DOHH2 (cell line): ENCODE data around the gene FARS2.

Experiments
- H3F3A ChIP-seq: fragments of 200-600 bp; sonication (generic), shearing (Covaris generic); 2 replicates; pipeline ENCODE4 v1.6.0; 2016; ENCODE audit warnings: antibody characterized with exemption, mild to moderate bottlenecking; ENCODE audit not compliant: control insufficient read depth, insufficient read depth
- H3K27ac ChIP-seq: fragments of 200-600 bp; sonication (generic); 2 replicates; pipeline ENCODE4 v1.5.1; 2014; ENCODE audit warnings: low read depth, mild to moderate bottlenecking, low read length, moderate library complexity
- H3K27me3 ChIP-seq: fragments of 200-600 bp; sonication (generic); 2 replicates; pipeline ENCODE4 v1.6.1; 2014; ENCODE audit warnings: mild to moderate bottlenecking, low read length, mixed read lengths; ENCODE audit not compliant: control insufficient read depth
- H3K36me3 ChIP-seq: fragments of 200-600 bp; sonication (generic); 2 replicates; pipeline ENCODE4 v1.6.1; 2014; ENCODE audit warnings: mild to moderate bottlenecking, low read length, moderate library complexity, mixed read lengths; ENCODE audit not compliant: control insufficient read depth
- H3K4me1 ChIP-seq: fragments of 200-600 bp; sonication (generic); 2 replicates; pipeline ENCODE4 v1.6.1; 2014; ENCODE audit warnings: mild to moderate bottlenecking, low read length, mixed read lengths; ENCODE audit not compliant: control insufficient read depth
- H3K4me2 ChIP-seq: fragments of 200-600 bp; sonication (generic); 2 replicates; pipeline ENCODE4 v1.6.0; 2014; ENCODE audit warnings: mild to moderate bottlenecking, low read length, moderate library complexity
- H3K4me3 ChIP-seq: fragments of 200-600 bp; sonication (generic); 2 replicates; pipeline ENCODE4 v1.5.1; 2014; ENCODE audit warnings: mild to moderate bottlenecking, low read length, mixed read lengths
- H3K79me2 ChIP-seq: fragments of 200-600 bp; sonication (generic); 2 replicates; pipeline ENCODE4 v1.6.1; 2014; ENCODE audit warnings: mild to moderate bottlenecking, low read length, mixed read lengths; ENCODE audit not compliant: control insufficient read depth
- H3K9me2 ChIP-seq: fragments of 200-600 bp; sonication (generic); replicated peaks from 2 replicates; pipeline ENCODE4 v1.6.1; 2014; ENCODE audit warnings: mild to moderate bottlenecking, low read length, mixed read lengths; ENCODE audit not compliant: control insufficient read depth
- H3K9me3 ChIP-seq: fragments of 200-600 bp; sonication (generic); 2 replicates; pipeline ENCODE4 v1.6.1; 2014; ENCODE audit warnings: antibody characterized with exemption, low read length, mixed read lengths; ENCODE audit not compliant: control insufficient read depth, insufficient read depth
- H4K20me1 ChIP-seq: fragments of 200-600 bp; sonication (generic); 2 replicates; pipeline ENCODE4 v1.6.0; 2014; ENCODE audit warnings: low read depth, mild to moderate bottlenecking, antibody characterized with exemption, low read length, moderate library complexity; ENCODE audit not compliant: control insufficient read depth, insufficient read depth
- EZH2phosphoT487 ChIP-seq: fragments of 200-600 bp; sonication (generic); IDR thresholded peaks from 2 replicates; pipeline ENCODE4 v1.6.1; 2017; ENCODE audit warnings: borderline replicate concordance, mild to moderate bottlenecking, antibody characterized with exemption, low read length, moderate library complexity, mixed read lengths
- TF ChIP-seq, protein P1 (sequence below): fragments of 200-600 bp; sonication (generic); IDR thresholded peaks from one replicate; pipeline ENCODE4 v1.5.1; 2014; ENCODE audit warnings: antibody characterized with exemption, mild to moderate bottlenecking, low read depth, low read length; ENCODE audit not compliant: poor library complexity, severe bottlenecking

The FARS2 gene

DNA sequence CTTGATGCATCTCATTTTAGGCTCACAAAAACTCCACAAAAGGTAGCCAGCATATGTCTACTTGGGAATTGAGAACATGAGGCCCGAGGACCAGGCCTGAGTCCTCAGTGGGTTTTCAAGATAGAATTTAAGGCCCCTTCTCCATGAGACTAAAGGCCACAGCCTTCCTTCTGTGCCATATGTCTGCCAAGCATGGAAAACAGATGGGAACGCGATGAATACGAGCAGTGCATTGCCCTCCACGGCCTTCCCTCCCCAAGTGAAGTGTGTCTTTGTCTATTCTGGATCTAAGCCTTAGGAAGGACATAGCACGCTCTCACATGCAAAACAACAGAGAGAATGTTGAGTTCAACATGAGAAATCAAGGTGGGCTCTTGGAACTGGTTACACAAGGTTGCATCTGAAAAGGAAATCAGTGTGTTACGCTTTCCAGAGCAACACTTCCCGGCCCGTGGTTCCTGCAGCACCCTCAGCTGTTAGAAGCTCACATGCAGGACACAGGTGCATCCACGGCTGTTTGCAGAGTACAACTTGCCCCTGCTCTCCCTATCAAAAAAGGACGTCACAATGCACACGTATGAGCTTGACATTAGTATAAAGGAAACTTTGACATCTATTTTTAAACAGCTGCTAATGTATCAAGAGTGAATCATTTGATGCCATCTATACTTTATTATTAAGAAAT lies 515.5 kb downstream of the FARS2 start:
- H3K4me3 ChIP-seq = peak overlapping the region; percentile 60
- H3K4me2 ChIP-seq = peak overlapping the region; percentile 88
- peak overlapping the region; percentile 90 for H3K27ac ChIP-seq
- peaks cover 40% of the 10 kb centered on the region for H3K4me1 ChIP-seq
- H3K27me3 ChIP-seq = no peaks in the 10 kb centered on the region
- no peaks in the 10 kb centered on the region for H3K36me3 ChIP-seq
- H3K9me3 ChIP-seq = no peaks in the 10 kb centered on the region
- peaks cover 20% of the 10 kb centered on the region for H3F3A ChIP-seq
- no peaks in the 10 kb centered on the region for H3K9me2 ChIP-seq
- H4K20me1 ChIP-seq = no peaks in the 10 kb centered on the region
- H3K79me2 ChIP-seq = no peaks in the 10 kb centered on the region
- TF ChIP-seq, protein P1, sequence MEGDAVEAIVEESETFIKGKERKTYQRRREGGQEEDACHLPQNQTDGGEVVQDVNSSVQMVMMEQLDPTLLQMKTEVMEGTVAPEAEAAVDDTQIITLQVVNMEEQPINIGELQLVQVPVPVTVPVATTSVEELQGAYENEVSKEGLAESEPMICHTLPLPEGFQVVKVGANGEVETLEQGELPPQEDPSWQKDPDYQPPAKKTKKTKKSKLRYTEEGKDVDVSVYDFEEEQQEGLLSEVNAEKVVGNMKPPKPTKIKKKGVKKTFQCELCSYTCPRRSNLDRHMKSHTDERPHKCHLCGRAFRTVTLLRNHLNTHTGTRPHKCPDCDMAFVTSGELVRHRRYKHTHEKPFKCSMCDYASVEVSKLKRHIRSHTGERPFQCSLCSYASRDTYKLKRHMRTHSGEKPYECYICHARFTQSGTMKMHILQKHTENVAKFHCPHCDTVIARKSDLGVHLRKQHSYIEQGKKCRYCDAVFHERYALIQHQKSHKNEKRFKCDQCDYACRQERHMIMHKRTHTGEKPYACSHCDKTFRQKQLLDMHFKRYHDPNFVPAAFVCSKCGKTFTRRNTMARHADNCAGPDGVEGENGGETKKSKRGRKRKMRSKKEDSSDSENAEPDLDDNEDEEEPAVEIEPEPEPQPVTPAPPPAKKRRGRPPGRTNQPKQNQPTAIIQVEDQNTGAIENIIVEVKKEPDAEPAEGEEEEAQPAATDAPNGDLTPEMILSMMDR = no peak
- no peak for TF ChIP-seq EZH2phosphoT487

DNA sequence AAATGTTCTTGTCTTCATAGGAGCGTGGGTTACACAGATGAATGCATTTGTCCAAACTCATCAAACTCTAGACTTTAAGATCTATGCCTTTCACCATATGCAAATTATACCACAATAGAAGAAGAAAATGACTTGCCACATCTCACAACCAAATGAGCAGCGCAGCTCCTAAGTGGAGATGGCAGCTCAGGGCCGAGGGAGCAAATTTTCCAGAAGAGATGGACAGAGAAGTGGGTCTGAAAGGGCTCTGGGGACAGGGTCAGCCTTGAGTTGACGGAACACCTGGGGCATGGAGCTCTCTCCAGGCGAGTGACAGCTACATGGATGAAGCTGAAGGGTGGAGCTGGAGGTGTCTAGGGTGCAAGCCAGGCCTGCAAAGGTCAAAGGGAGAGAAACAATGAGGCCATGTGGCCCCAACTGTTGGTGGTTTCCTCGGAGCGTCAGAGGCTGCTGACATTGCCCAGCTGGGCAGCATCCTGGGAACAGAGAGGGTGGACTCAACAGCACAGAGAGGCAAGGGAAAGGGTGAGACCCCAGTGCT lies 517.1 kb downstream of the FARS2 start:
- Histone ChIP-seq H3K4me1 (peaks cover 54% of the 10 kb centered on the region), H3K27me3 (no peaks in the 10 kb centered on the region), H3K36me3 (no peaks in the 10 kb centered on the region), H3K4me3 (peak overlapping the region; percentile 60), H4K20me1 (no peaks in the 10 kb centered on the region), H3F3A (peaks cover 20% of the 10 kb centered on the region), H3K4me2 (peak overlapping the region; percentile 88), H3K9me2 (no peaks in the 10 kb centered on the region), H3K27ac (peak overlapping the region; percentile 90), H3K79me2 (no peaks in the 10 kb centered on the region), H3K9me3 (no peaks in the 10 kb centered on the region)
- TF ChIP-seq, protein P1 = no peak
- no peak for TF ChIP-seq EZH2phosphoT487

DNA sequence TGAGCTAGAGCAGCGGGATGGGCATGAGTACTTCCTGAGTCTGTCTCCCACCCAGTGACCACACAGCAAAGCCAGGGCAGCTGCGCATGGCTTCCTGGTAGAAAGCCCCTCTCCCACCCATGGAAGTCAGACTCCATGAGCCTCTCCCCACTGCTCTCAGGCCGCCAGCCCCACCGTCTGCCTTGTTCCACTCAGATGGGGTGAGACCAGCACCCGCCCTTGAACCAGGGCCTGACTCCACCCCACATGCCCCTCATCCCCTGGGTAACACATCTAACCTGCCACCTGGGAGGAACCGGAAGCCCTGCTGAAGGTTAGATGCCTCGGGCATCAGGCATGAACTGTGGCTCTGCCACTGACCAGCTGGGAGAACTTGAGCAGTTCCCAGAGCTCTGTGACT lies 517.6 kb downstream of the FARS2 start:
- TF ChIP-seq EZH2phosphoT487 = no peak
- TF ChIP-seq, protein P1 = no peak
- Histone ChIP-seq H3K4me1 (peaks cover 58% of the 10 kb centered on the region), H3K27ac (peak overlapping the region; percentile 90), H4K20me1 (no peaks in the 10 kb centered on the region), H3K4me3 (peak overlapping the region; percentile 60), H3K4me2 (peak overlapping the region; percentile 88), H3K36me3 (no peaks in the 10 kb centered on the region), H3K79me2 (no peaks in the 10 kb centered on the region), H3F3A (peaks cover 20% of the 10 kb centered on the region), H3K27me3 (no peaks in the 10 kb centered on the region), H3K9me2 (no peaks in the 10 kb centered on the region), H3K9me3 (no peaks in the 10 kb centered on the region)
